Osteoblast (primary cell): ENCODE measurements around the gene FAF1. TPM values are rescaled to one million over a fixed set of nuclear protein-coding genes. Genes with fewer than 3 reads are reported as not detected.

Experiments
- DNase-seq: peaks from one replicate; pipeline ENCODE4 v3.0.0; 2011; ENCODE audit warnings: low spot score, mixed read lengths; ENCODE audit not compliant: insufficient read length; ENCODE audit errors: missing footprints
- H2AFZ ChIP-seq: 2 replicates; pipeline ENCODE4 v1.6.0; 2011; ENCODE audit warnings: mild to moderate bottlenecking, low read length
- H3K27ac ChIP-seq: 2 replicates; pipeline ENCODE4 v1.5.1; 2011; ENCODE audit warnings: mild to moderate bottlenecking, low read depth, low read length, moderate library complexity
- H3K27me3 ChIP-seq: 2 replicates; pipeline ENCODE4 v1.6.0; 2012; ENCODE audit warnings: mild to moderate bottlenecking, control low read depth, inconsistent platforms, low read length, moderate library complexity; ENCODE audit not compliant: insufficient read depth
- H3K36me3 ChIP-seq: 2 replicates; pipeline ENCODE4 v1.5.1; 2011; ENCODE audit warnings: mild to moderate bottlenecking, low read length, control low read depth, moderate library complexity; ENCODE audit not compliant: insufficient read depth
- H3K4me1 ChIP-seq: 2 replicates; pipeline ENCODE4 v1.5.1; 2011; ENCODE audit warnings: mild to moderate bottlenecking, low read length, control low read depth, moderate library complexity; ENCODE audit not compliant: insufficient read depth
- H3K4me2 ChIP-seq: 2 replicates; pipeline ENCODE4 v1.6.0; 2011; ENCODE audit warnings: mild to moderate bottlenecking, low read length; ENCODE audit not compliant: insufficient read depth
- H3K4me3 ChIP-seq: fragments of 200-600 bp; sonication (generic); 3 replicates; pipeline ENCODE4 v1.5.1; 2012; ENCODE audit warnings: mild to moderate bottlenecking, low read length, inconsistent platforms; ENCODE audit not compliant: insufficient read depth
- H3K79me2 ChIP-seq: 2 replicates; pipeline ENCODE4 v1.6.0; 2012; ENCODE audit warnings: mild to moderate bottlenecking, low read length, control low read depth, inconsistent platforms; ENCODE audit not compliant: insufficient read depth
- H3K9me3 ChIP-seq: 2 replicates; pipeline ENCODE4 v1.5.1; 2011; ENCODE audit warnings: low read depth, low read length, control low read depth
- H4K20me1 ChIP-seq: 2 replicates; pipeline ENCODE4 v1.6.0; 2012; ENCODE audit warnings: mild to moderate bottlenecking, low read length, control low read depth; ENCODE audit not compliant: insufficient read depth
- total RNA-seq: library from RNA; depleted of rRNA; stranded (reverse); fragments of >200 nt; gene quantifications from 2 replicates; pipeline ENCODE4 v1.2.3, GENCODE V29; 2012
- TF ChIP-seq, protein P1 (sequence below): IDR thresholded peaks from 2 replicates; pipeline ENCODE4 v1.5.1; 2011; ENCODE audit warnings: mild to moderate bottlenecking, low read depth, low read length, moderate library complexity; ENCODE audit errors: extremely low read depth

Gene FAF1
- total RNA-seq, 1 donor = 40.5 TPM

DNA sequence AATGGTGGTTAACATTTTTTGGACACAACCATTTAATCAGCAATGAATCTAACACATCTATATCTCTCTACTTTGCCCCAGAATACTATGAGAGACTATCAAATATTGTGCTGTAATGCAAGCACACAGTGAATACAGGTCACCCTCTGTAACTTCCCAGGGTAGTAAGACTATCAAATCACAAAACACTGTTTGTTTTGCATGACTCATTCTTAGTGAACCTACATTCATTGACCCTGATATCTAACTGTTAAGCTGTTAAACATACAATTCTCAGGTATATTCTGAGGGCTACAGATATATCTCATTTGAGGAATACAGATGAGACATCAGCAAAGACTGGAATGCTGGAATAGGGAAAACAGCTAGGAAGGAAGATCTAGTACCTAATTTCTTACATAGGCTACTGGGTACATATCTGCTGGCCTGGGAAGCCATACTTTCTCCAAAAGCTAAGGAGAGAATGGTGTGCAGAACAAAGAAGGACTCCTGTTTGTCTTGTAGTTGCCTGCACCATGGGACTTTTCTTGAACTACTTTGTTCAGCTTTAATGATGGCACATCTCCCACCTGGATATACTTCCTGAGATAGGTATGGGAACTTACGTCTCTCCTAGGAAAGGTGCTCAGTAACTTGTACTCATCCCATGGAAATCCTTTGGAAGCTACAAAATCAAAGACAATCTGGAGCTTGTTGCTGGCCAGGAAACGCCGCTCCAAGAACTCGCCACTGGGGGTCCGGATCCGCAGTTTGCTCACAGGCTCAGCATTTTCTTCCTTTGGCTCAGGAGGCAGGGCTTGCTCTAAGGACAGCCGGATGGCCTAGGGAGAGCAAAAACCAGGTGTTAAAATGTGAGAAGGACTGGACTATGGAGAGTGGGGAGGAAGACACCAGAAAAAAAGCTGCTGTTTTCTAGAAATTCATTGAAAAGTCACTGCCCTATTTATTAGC, 484.9 kb downstream of the FAF1 start:
- Histone ChIP-seq H3K79me2 (no peaks in the 10 kb centered on the region), H3K36me3 (no peaks in the 10 kb centered on the region), H3K27me3 (no peaks in the 10 kb centered on the region), H3K4me3 (no peak overlapping the region), H2AFZ (no peak overlapping the region), H3K4me2 (no peak overlapping the region), H3K9me3 (no peaks in the 10 kb centered on the region), H3K4me1 (no peaks in the 10 kb centered on the region), H3K27ac (no peak overlapping the region), H4K20me1 (no peaks in the 10 kb centered on the region)
- no peak for DNase-seq
- TF ChIP-seq, protein P1, sequence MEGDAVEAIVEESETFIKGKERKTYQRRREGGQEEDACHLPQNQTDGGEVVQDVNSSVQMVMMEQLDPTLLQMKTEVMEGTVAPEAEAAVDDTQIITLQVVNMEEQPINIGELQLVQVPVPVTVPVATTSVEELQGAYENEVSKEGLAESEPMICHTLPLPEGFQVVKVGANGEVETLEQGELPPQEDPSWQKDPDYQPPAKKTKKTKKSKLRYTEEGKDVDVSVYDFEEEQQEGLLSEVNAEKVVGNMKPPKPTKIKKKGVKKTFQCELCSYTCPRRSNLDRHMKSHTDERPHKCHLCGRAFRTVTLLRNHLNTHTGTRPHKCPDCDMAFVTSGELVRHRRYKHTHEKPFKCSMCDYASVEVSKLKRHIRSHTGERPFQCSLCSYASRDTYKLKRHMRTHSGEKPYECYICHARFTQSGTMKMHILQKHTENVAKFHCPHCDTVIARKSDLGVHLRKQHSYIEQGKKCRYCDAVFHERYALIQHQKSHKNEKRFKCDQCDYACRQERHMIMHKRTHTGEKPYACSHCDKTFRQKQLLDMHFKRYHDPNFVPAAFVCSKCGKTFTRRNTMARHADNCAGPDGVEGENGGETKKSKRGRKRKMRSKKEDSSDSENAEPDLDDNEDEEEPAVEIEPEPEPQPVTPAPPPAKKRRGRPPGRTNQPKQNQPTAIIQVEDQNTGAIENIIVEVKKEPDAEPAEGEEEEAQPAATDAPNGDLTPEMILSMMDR = no peak

DNA sequence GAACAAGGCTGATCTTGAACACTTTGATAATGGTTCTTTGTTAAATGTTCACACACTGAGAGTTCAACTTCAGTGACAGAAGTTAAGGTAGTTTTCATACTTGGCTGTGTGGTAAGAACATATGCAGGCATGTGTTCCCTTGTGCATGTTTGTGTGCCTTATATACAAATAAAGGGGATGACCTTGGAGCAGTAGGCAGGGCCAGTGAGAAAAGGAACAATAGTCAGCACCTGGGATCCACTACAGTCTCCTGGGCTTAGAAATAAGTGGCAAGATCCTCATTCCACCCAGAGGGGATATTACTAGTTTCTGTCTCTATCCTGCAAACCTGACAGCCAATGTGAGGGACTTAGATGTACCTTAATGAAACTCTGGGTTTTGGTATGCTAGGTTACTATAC, 486.6 kb downstream of the FAF1 start:
- Histone ChIP-seq H3K79me2 (no peaks in the 10 kb centered on the region), H3K4me2 (no peak overlapping the region), H4K20me1 (no peaks in the 10 kb centered on the region), H3K36me3 (no peaks in the 10 kb centered on the region), H3K27ac (no peak overlapping the region), H2AFZ (no peak overlapping the region), H3K4me1 (no peaks in the 10 kb centered on the region), H3K27me3 (no peaks in the 10 kb centered on the region), H3K9me3 (no peaks in the 10 kb centered on the region), H3K4me3 (no peak overlapping the region)
- DNase-seq = no peak
- TF ChIP-seq, protein P1 = no peak

DNA sequence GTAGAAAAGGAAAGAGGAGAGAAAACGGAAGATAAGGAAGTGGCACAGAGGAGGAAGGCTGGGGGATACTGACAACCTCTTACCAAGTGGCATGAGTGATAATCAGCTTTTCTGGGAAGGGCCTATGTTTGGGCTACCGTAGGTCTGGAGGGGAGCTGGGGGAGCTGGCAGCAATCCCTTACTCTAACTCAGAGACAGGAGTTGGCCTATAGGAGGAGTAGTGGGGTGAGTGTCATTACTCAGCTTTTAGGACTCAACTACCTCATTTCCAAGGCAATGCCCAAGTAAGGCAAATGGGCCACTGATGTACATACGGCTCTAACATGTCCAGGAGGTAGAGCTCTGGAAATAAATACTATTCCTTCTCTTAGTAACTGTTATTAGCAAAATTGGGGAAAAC, 488.1 kb downstream of the FAF1 start:
- TF ChIP-seq, protein P1 = no peak
- no peaks in the 10 kb centered on the region for H3K79me2 ChIP-seq

DNA sequence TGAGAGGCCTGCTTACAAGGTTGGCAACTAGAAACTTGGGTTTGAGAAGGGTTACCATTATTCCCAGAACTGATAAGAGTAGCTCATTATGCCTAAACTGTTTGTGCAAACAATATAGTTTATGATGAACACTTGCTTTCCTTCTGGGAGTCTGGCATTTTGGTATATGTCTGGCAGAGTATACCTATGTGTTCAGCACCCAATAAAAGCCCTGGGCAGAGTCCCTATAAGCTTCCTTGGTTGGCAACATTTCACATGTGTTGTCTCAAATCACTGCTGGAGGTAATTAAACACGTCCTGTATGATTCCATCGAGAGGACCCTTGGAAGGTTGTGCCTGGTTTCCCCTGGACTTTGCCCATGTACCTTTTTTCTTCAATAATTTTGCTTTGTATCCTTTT, 497.1 kb downstream of the FAF1 start:
- Histone ChIP-seq H3K9me3 (no peaks in the 10 kb centered on the region), H3K4me3 (no peak overlapping the region), H3K4me2 (no peak overlapping the region), H3K79me2 (no peaks in the 10 kb centered on the region), H3K27me3 (no peaks in the 10 kb centered on the region), H4K20me1 (no peaks in the 10 kb centered on the region), H3K36me3 (no peaks in the 10 kb centered on the region), H3K4me1 (no peaks in the 10 kb centered on the region), H3K27ac (no peak overlapping the region), H2AFZ (no peak overlapping the region)
- TF ChIP-seq, protein P1 = no peak
- no peak for DNase-seq

More for the DNA sequence above, 488.1 kb downstream of the FAF1 start:
- Histone ChIP-seq H3K9me3 (no peaks in the 10 kb centered on the region), H4K20me1 (no peaks in the 10 kb centered on the region), H2AFZ (no peak overlapping the region), H3K36me3 (no peaks in the 10 kb centered on the region), H3K4me2 (no peak overlapping the region), H3K27me3 (no peaks in the 10 kb centered on the region), H3K4me3 (no peak overlapping the region), H3K27ac (no peak overlapping the region), H3K4me1 (no peaks in the 10 kb centered on the region)
- no peak for DNase-seq
